COLO829 (cell line): ENCODE data around the gene KSR2.

Source experiments
- DNase-seq: peaks from one replicate; pipeline ENCODE4 v3.0.0; 2012; ENCODE audit warnings: low spot score

Gene KSR2

GRCh38 chr12:117692512-117692911, 276.3 kb downstream of the KSR2 start:
- no peak for DNase-seq

- no peak for DNase-seq
Measured at GRCh38 chr12:117689857-117690256, 278.9 kb downstream of the KSR2 start.

GRCh38 chr12:117688446-117688845, 280.3 kb downstream of the KSR2 start:
- DNase-seq, result no peak

- no peak for DNase-seq
Measured at GRCh38 chr12:117686911-117687377, 281.8 kb downstream of the KSR2 start.

- DNase-seq, result no peak
Measured at GRCh38 chr12:117686210-117686609, 282.6 kb downstream of the KSR2 start.

- DNase-seq, result peak; percentile 42
Measured at GRCh38 chr12:117685110-117685926, 283.5 kb downstream of the KSR2 start.

- no peak for DNase-seq
Measured at GRCh38 chr12:117684471-117684870, 284.3 kb downstream of the KSR2 start.

- no peak for DNase-seq
Measured at GRCh38 chr12:117680312-117680711, 288.5 kb downstream of the KSR2 start.

GRCh38 chr12:117679776-117680175, 289.0 kb downstream of the KSR2 start:
- no peak for DNase-seq

- no peak for DNase-seq
Measured at GRCh38 chr12:117674763-117675162, 294.0 kb downstream of the KSR2 start.

- DNase-seq, result no peak
Measured at GRCh38 chr12:117674313-117674712, 294.5 kb downstream of the KSR2 start.

- DNase-seq, result peak; percentile 51
Measured at GRCh38 chr12:117671734-117672133, 297.1 kb downstream of the KSR2 start.

GRCh38 chr12:117664169-117664568, 304.6 kb downstream of the KSR2 start:
- no peak for DNase-seq

GRCh38 chr12:117662620-117663395, 306.0 kb downstream of the KSR2 start:
- DNase-seq, result no peak

GRCh38 chr12:117662220-117662619, 306.6 kb downstream of the KSR2 start:
- no peak for DNase-seq

GRCh38 chr12:117661471-117661870, 307.3 kb downstream of the KSR2 start:
- DNase-seq, result no peak

- DNase-seq, result no peak
Measured at GRCh38 chr12:117660896-117661295, 307.9 kb downstream of the KSR2 start.

GRCh38 chr12:117658226-117658625, 310.6 kb downstream of the KSR2 start:
- DNase-seq, result no peak

- DNase-seq, result no peak
Measured at GRCh38 chr12:117649796-117650195, 319.0 kb downstream of the KSR2 start.

GRCh38 chr12:117646520-117646919, 322.3 kb downstream of the KSR2 start:
- no peak for DNase-seq

GRCh38 chr12:117645473-117645872, 323.3 kb downstream of the KSR2 start:
- no peak for DNase-seq

GRCh38 chr12:117643971-117644370, 324.8 kb downstream of the KSR2 start:
- no peak for DNase-seq

GRCh38 chr12:117641885-117642284, 326.9 kb downstream of the KSR2 start:
- DNase-seq, result no peak
